HG02840 (cell line): ENCODE measurements around the gene FAM170B.

Experiments
- ATAC-seq: cut with Tn5 transposase; IDR thresholded peaks from one replicate; pipeline ENCODE4 v1.9.1; 2021; ENCODE audit warnings: mild to moderate bottlenecking, moderate library complexity, moderate number of reproducible peaks; ENCODE audit not compliant: unreplicated experiment, low FRiP score

Gene FAM170B

DNA sequence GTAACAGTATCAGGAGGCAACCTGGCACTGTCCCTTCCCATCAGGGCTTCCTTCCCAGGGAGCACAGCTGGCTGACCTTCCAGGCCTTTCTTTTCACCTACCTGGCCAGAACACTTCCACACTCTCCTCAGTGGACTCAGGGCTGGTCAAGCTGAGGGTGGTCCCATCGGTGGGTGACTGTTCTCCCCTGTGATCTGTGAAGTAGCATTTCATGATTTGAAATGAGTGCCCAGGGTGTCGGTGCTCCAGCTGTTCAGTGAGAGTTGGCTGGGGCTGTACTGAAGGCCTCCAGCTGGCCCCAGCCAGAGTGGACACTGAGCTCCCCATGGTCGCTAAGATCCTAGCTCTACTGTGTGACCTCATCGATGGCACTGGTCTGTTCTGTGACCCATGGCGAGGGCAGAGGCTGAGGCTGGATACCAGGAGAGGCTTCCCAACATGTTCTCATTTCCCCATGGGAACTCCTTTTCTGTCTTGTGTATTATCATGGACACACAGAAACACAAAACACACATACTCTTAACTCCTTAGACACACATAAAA is at the start of gene FAM170B:
Gene FAM170B, minus strand, starts transcription at position 316 of the 543 bp plus-strand sequence. Its CDS starts 103 bp downstream, at position 213.
- ATAC-seq: no peak

DNA sequence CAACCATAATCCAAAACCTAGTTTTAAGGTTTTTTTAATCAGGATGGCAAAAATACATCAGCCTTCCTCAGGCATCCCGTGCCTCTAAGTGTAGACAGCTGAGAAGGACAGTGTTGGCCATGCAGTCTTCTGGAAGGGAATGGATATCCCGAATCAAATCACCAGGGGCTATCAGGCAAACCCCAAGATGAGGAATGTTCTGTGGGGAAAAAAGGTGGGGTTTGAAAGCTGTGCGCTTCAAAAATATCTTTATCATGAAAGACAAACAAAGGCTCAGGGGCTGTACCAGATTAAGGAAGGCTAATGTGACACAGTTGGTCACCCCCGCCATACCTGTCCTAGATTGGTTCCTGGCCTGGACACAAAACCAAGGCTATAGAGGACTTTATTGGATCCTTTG is 49.0 kb upstream of the FAM170B start:
- no peak for ATAC-seq

- no peak for ATAC-seq
Observed at GRCh38 chr10:49180444-49180860, 46.6 kb upstream of the FAM170B start.

GRCh38 chr10:49179699-49180443 is 46.0 kb upstream of the FAM170B start:
- ATAC-seq: no peak

DNA sequence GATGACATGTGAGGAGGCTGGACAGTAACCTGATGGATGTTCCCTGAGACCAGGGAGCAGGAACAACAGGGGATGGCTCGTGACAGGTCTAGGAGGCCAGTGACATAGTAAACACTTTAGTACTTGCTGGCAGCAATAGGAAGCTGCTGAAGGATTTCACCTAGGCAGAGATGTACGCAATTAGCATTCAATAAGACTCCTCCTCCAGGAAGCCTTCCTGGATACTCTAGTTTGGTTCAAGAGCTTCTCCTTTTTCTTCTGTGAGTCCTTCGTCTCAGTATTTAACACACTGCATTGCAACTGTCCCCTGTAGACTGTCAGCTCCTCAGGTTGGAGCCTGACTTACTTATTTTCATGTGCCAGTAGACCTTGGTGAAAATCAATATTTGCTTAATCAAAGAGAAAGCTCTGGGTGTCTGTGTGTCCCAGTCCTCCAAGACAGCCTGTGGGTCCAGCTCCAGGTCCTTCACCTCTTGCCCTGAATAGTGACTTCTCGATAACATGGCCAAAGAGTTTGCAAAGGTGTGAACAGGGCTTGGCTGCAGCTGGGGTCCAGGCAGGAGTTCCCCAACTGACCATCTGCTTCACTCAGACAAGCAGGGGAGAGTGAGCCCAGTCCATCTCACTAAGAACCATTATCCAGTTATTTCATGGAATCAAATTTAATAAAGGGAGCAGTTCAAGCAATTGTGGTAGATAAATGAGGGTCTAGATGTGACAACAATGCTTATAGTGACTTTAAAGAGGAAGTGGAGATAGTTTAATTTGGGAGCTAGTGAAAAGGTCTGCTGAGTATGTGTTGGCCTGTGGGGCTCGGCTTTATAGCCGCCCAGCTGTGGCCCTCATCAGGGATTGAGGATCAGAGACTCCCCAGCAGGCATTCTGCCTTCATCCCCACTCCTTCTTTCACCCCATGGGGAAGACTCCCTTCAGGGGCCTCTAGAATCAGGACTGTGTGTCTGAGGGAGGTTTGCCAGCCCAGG is 45.0 kb upstream of the FAM170B start:
- no peak for ATAC-seq

GRCh38 chr10:49177391-49178355 is 43.9 kb upstream of the FAM170B start:
- ATAC-seq: peak; percentile 63

DNA sequence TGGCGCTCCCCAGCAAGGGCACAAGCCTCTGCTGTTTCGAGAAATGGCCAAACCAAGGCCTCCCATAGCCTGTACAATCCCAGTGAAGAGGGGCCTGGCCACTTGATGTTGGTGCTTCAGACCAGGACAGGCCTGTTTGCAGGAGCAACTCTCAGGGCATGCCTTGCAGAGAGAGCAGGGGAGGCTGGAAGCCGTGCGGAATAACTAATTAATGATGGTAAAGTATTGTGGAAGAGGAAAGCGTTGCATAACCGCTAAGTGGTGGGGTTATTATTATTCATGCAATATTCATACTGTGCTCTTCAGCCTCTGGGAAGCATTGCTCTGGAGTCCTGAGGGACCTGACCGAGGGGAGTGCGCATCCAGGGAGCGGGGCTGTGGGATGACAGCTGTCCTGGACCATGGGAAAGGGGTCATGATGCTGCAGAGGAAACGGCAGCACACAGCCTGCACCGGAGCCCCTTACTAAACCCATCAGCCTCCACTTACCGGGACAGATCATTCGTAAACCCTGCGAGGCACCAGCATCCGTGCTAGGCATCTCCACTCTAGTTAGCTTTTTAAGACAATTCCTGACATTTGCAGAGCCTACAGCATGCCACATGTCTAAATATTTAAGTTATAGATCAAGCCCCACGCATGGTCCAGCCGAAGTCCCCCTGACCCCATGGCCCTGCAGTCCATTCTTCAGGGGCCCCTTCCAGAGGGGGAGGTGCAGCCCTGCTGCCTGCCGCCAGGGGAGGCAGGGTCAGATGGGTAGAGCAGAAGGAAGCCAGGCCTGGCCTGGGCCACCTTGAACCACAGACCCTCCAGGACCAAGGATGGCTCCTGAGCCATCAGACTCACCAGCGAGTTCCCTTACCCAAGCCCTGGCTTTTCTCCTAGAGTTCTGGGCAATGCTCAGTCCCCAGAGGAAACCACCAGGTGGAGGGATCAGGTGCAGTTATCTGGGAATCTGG is 42.8 kb upstream of the FAM170B start:
- ATAC-seq: no peak

DNA sequence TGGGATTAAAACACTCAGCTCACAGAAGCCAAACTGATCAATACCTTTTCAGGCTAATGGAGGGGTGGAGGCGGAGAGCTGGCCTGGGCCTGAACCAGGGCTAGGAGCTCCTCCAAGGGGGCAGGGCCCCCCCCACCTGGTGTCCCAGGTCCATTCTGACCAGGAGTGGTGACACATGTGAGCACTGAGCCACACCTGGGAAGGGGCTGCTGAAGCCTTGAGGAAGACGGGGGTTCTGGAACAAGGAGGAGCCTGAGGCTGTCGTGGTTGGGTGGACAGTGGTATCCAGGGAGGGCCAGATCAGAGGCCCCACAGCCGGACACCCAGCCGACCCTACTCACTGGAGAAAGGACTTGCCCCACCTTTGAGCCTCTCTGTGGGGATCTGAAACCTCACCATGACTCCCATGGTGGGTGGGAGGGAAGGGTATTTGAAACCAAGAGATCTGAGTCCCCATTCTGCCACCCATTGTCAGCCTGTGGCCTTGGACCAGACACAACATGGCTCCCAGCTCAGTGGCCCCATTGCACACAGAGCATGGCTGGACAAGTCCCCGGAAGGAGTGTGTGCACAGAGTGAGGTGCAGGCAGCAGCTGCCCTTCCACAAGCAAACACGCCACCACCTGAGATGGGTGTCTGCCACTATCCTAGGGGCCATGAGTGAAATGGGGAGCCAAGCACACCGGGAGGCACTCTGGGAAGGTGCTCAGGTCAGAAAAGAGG is 41.9 kb upstream of the FAM170B start:
- ATAC-seq: no peak

GRCh38 chr10:49174926-49175500 is 41.2 kb upstream of the FAM170B start:
- no peak for ATAC-seq

GRCh38 chr10:49174261-49174925 is 40.6 kb upstream of the FAM170B start:
- ATAC-seq: no peak

DNA sequence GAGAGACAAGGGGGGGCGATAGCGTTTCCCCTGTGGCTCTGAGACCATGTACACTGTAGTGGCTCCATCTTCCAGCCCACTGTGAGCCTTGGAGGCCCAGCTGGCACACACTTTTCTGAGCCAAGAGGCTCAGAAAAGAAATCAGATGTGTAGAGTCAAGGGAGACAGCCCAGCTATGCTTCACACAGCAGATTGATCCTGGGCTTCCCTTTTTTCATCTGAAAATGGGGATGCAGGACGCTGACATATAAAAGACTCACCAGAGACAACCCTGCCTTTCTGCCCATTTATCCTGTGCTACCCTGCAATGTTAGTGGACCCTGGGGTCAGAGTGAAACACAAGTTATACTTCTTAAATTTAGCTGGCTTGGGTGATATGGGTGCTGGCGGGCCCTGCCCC is 40.0 kb upstream of the FAM170B start:
- ATAC-seq: no peak

- no peak for ATAC-seq
Observed at GRCh38 chr10:49173201-49173772, 39.5 kb upstream of the FAM170B start.

DNA sequence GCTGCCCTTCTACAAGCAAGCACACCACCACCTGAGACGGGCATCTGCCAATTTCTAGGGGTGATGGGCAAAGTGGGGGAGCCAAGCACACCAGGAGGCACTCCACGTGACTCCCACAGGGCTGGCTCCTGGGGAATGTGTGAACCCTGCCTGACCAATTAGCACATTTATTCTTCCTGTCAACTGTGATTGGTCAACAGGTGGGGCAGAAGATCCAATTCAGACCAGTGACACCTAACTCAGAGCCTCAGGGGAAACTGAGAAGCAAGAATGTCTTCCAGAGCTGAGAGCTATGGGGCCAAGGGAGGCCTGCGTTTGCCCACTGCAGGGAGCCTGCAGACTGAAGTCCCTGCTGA is 38.9 kb upstream of the FAM170B start:
- no peak for ATAC-seq

DNA sequence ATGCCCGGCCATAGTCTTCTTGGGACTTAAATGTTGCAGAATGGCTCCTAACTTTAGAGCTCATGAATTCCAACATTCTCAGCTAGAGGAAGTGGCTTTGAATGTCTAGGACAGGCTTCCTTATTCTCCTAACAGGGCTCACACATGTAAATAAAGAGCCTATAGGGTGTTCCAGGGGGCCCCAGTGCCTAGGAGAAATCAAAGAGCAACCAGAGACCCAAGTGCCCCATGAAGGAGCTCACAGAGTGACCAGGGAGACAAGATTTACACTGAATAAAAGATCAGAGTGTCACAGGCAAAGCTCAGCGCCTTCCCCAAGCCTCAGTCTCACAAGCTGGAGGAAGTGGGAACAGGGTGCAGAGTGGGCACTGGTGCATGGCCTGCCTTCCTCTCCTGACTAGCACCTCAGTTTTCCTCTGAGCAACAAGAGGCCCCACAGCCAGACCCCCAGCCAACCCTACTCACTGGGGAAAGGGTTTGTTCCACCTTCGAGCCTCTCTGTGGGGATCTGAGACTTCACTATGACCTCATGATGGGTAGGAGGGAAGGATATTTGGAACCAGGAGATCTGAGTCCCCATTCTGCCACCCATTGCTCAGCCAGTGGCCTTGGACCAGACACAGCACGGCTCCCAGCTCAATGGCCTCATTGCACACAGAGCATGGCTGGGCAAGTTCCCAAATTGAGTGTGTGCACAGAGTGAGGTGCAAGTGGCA is 38.4 kb upstream of the FAM170B start:
- ATAC-seq: no peak

DNA sequence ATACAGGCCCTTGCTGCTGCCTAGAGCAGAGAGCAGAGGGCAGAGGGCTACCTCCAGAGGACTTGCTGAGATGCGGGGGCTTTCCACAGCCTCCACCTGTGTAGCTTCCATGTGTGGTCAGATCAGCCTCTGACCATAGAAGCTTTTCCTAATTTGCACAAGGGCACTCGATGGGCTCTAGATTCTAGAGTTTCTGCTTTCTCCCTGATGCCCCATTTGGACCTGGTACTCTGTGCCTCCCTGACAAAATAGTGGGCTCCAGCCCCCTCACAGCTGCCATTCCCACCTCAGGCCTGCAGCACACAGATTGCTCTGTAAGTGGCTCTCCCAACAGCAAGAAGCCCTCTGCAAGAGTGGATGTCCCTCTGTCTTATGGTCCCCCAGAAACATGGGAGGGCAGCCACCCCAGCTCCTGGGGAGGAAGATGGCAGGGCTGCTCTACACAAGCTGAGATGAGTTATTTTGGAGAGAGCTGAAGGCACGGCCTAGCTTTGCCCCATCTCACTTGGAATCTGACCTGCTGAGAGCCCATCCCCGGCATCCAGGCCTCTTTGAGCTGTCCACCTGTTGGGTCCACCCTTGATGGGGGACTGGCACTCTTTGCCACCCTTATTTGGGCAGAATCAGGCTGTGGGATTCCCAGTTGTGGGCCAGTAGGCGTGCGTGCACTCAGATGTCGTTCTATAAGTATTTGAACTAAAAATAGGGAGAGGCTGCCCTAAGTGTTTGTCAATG is 37.7 kb upstream of the FAM170B start:
- no peak for ATAC-seq
